H9 (cell line): ENCODE results near the gene TNKS2. TPM values are rescaled to one million over a fixed set of nuclear protein-coding genes. Genes with fewer than 3 reads are reported as not detected.

Experiments
- DNase-seq: peaks from one replicate; pipeline ENCODE4 v3.0.0-alpha.2; 2017
- H2AFZ ChIP-seq: one replicate; pipeline ENCODE4 v1.6.1; 2013; ENCODE audit warnings: mild to moderate bottlenecking, low read length, control low read depth, moderate library complexity
- H2AK5ac ChIP-seq: 2 replicates; pipeline ENCODE4 v1.6.1; 2013; ENCODE audit warnings: low read length, control low read depth, mixed read lengths; ENCODE audit not compliant: insufficient read length
- H2BK120ac ChIP-seq: one replicate; pipeline ENCODE4 v1.6.1; 2013; ENCODE audit warnings: low read depth, mild to moderate bottlenecking, low read length, control low read depth, inconsistent platforms; ENCODE audit not compliant: poor library complexity, severe bottlenecking
- H2BK12ac ChIP-seq: 2 replicates; pipeline ENCODE4 v1.6.1; 2013; ENCODE audit warnings: low read length, control low read depth, mixed read lengths, low read depth; ENCODE audit not compliant: insufficient read length
- H2BK15ac ChIP-seq: 2 replicates; pipeline ENCODE4 v1.6.1; 2013; ENCODE audit warnings: low read depth, low read length, control low read depth
- H2BK20ac ChIP-seq: one replicate; pipeline ENCODE4 v1.6.1; 2013; ENCODE audit warnings: low read depth, mild to moderate bottlenecking, low read length, control low read depth, inconsistent platforms; ENCODE audit not compliant: poor library complexity, severe bottlenecking
- H2BK5ac ChIP-seq: 2 replicates; pipeline ENCODE4 v1.6.1; 2013; ENCODE audit warnings: low read length, control low read depth, mixed read lengths; ENCODE audit not compliant: insufficient read length
- H3K14ac ChIP-seq: 2 replicates; pipeline ENCODE4 v1.6.1; 2013; ENCODE audit warnings: low read length, control low read depth; ENCODE audit not compliant: insufficient read depth
- H3K18ac ChIP-seq: 2 replicates; pipeline ENCODE4 v1.6.1; 2013; ENCODE audit warnings: low read depth, mild to moderate bottlenecking, mixed read lengths, low read length, control low read depth; ENCODE audit not compliant: insufficient read length
- H3K23ac ChIP-seq: 2 replicates; pipeline ENCODE4 v1.6.1; 2013; ENCODE audit warnings: low read length, control low read depth, mixed read lengths, low read depth; ENCODE audit not compliant: insufficient read length
- H3K23me2 ChIP-seq: 2 replicates; pipeline ENCODE4 v1.6.1; 2013; ENCODE audit warnings: low read depth, mild to moderate bottlenecking, mixed read lengths, low read length, control low read depth; ENCODE audit not compliant: insufficient read length, poor library complexity, severe bottlenecking
- H3K27ac ChIP-seq: 2 replicates; pipeline ENCODE4 v1.5.1; 2013; ENCODE audit warnings: low read length, control low read depth, mixed read lengths, low read depth; ENCODE audit not compliant: insufficient read length
- H3K27me3 ChIP-seq: 2 replicates; pipeline ENCODE4 v1.6.1; 2013; ENCODE audit warnings: low read length, control low read depth, inconsistent platforms; ENCODE audit not compliant: insufficient read depth
- H3K4ac ChIP-seq: 2 replicates; pipeline ENCODE4 v1.6.1; 2013; ENCODE audit warnings: low read depth, mild to moderate bottlenecking, control low read depth, inconsistent platforms, low read length, moderate library complexity
- H3K4me1 ChIP-seq: 2 replicates; pipeline ENCODE4 v1.6.1; 2013; ENCODE audit warnings: low read length, control low read depth, inconsistent platforms; ENCODE audit not compliant: insufficient read depth
- H3K4me2 ChIP-seq: 2 replicates; pipeline ENCODE4 v1.6.1; 2013; ENCODE audit warnings: low read length, control low read depth, mixed read lengths; ENCODE audit not compliant: insufficient read length, insufficient read depth
- H3K56ac ChIP-seq: 2 replicates; pipeline ENCODE4 v1.6.1; 2013; ENCODE audit warnings: low read depth, mild to moderate bottlenecking, mixed read lengths, low read length, control low read depth; ENCODE audit not compliant: insufficient read length
- H3K79me1 ChIP-seq: 2 replicates; pipeline ENCODE4 v1.6.1; 2013; ENCODE audit warnings: low read depth, mild to moderate bottlenecking, moderate library complexity, low read length, control low read depth, inconsistent platforms; ENCODE audit not compliant: insufficient read depth, poor library complexity, severe bottlenecking
- H3K79me2 ChIP-seq: 2 replicates; pipeline ENCODE4 v1.6.1; 2013; ENCODE audit warnings: low read length, control low read depth, inconsistent platforms; ENCODE audit not compliant: insufficient read depth
- H3K9ac ChIP-seq: 2 replicates; pipeline ENCODE4 v1.6.1; 2013; ENCODE audit warnings: low read length, control low read depth, mixed read lengths; ENCODE audit not compliant: insufficient read length; ENCODE audit errors: extremely low read depth
- H3K9me3 ChIP-seq: one replicate; pipeline ENCODE4 v1.6.1; 2013; ENCODE audit warnings: low read depth, low read length, inconsistent platforms; ENCODE audit not compliant: control insufficient read depth
- H3T11ph ChIP-seq: one replicate; pipeline ENCODE4 v1.6.1; 2013; ENCODE audit warnings: mild to moderate bottlenecking, low read length, control low read depth, inconsistent platforms
- H4K20me1 ChIP-seq: one replicate; pipeline ENCODE4 v1.6.1; 2013; ENCODE audit not compliant: control insufficient read depth, insufficient read length, insufficient read depth
- H4K5ac ChIP-seq: 2 replicates; pipeline ENCODE4 v1.6.1; 2013; ENCODE audit warnings: low read depth, mild to moderate bottlenecking, mixed read lengths, low read length, control low read depth; ENCODE audit not compliant: insufficient read length
- H4K8ac ChIP-seq: replicated peaks from 2 replicates; pipeline ENCODE4 v1.6.1; 2013; ENCODE audit warnings: low read length, control low read depth, mixed read lengths, low read depth; ENCODE audit not compliant: insufficient read length
- H4K91ac ChIP-seq: 2 replicates; pipeline ENCODE4 v1.6.1; 2013; ENCODE audit warnings: low read depth, mild to moderate bottlenecking, moderate library complexity, mixed read lengths, low read length, control low read depth; ENCODE audit not compliant: insufficient read length
- H3K27ac Mint-ChIP-seq, 3 experiments: 2 replicates in 2 of 3; 3 replicates in 1 of 3; pipeline ENCODE4 v1.8.0; 2020 to 2021; ENCODE audit warnings: mixed read lengths in 3 of 3, mild to moderate bottlenecking in 1 of 3, moderate library complexity in 1 of 3
- H3K27me3 Mint-ChIP-seq: 2 replicates; pipeline ENCODE4 v1.8.0; 2021; ENCODE audit warnings: low read depth, mild to moderate bottlenecking, moderate library complexity, mixed read lengths
- H3K36me3 Mint-ChIP-seq, 3 experiments: 2 replicates in 2 of 3; 3 replicates in 1 of 3; pipeline ENCODE4 v1.8.0; 2020 to 2021; ENCODE audit warnings: low read depth in 3 of 3, mixed read lengths in 3 of 3; ENCODE audit not compliant: insufficient read depth in 1 of 3
- H3K4me1 Mint-ChIP-seq, 2 experiments: 2 replicates each; pipeline ENCODE4 v1.8.0; 2020; ENCODE audit warnings: mixed read lengths in 2 of 2
- H3K4me3 Mint-ChIP-seq, 2 experiments: 2 replicates in 1 of 2; 3 replicates in 1 of 2; pipeline ENCODE4 v1.8.0; 2020 to 2021; ENCODE audit warnings: mild to moderate bottlenecking in 2 of 2, mixed read lengths in 2 of 2, moderate library complexity in 1 of 2
- H3K9me3 Mint-ChIP-seq, 2 experiments: 2 replicates in 1 of 2; 3 replicates in 1 of 2; pipeline ENCODE4 v1.8.0; 2020; ENCODE audit warnings: mild to moderate bottlenecking in 2 of 2, mixed read lengths in 2 of 2, moderate library complexity in 1 of 2
- WGBS: extraction: QIAGEN DNeasy Blood & Tissue Kit; methylation state at CpG from one replicate; pipeline ENCODE4 v1.1.7; 2013; ENCODE audit warnings: missing lambda C conversion rate, low lambda C conversion rate, mixed read lengths; ENCODE audit not compliant: insufficient read length; ENCODE audit errors: extremely low coverage; 5-methylcytosine and 5-hydroxymethylcytosine counted together
- total RNA-seq: library from RNA; stranded (reverse); gene quantifications from 2 replicates; pipeline ENCODE4 v1.2.1, GENCODE V29; 2021
- TF ChIP-seq, protein P1 (sequence below): fragments of 200-600 bp; sonication (generic); conservative IDR thresholded peaks from 3 replicates; pipeline ENCODE4 v1.8.0; 2021; ENCODE audit warnings: antibody characterized with exemption, mild to moderate bottlenecking

The TNKS2 gene
- total RNA-seq, 1 experiment from 2014 or later, result 58.9 TPM

DNA sequence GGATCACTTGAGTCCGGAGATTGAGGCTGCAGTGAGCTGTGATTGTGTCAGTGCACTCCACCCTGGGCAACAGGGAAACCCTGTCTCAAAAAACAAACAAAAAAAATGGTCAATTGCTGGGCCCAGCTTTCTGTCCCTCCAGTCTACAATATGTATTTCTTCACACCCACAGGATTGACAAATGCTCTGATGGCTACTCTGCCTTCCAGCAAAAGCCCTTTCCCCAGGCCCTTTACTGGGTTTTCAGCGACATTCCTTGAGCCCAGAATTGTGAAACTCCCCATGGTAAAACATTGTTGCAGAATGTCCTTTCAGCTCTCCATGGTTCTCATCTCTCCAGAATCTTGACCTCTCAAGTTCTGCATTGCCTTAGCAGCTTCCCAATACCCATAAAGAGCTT, 23.7 kb upstream of the TNKS2 start:
- no peak overlapping the region for H4K8ac ChIP-seq
- no peaks in the 10 kb centered on the region for H3K79me1 ChIP-seq
- no peak overlapping the region for H2BK20ac ChIP-seq
- H3K14ac ChIP-seq, result no peak overlapping the region
- no peak overlapping the region for H2BK15ac ChIP-seq
- Mint-ChIP-seq H3K27ac (no peak overlapping the region; a peak in 1 of 7 replicates), H3K36me3 (peaks cover 0 to 1% (median 0%) of the 10 kb centered on the region in 3 experiments; a peak in 2 of 7 replicates), H3K9me3 (peaks cover 5 to 6% of the 10 kb centered on the region in 2 experiments), H3K4me3 (no peak overlapping the region), H3K4me1 (peaks cover 13 to 19% of the 10 kb centered on the region in 2 experiments), H3K27me3 (no peaks in the 10 kb centered on the region)
- no peak overlapping the region for H2AFZ ChIP-seq
- H4K5ac ChIP-seq, result no peak overlapping the region
- no CpG with 5 or more reads among the region's 2 CpGs for WGBS
- no peak overlapping the region for H3K56ac ChIP-seq
- H3K4me2 ChIP-seq, result no peak overlapping the region
- no peak overlapping the region for H2BK5ac ChIP-seq
- peaks cover 5% of the 10 kb centered on the region; the same call in 1 of the 2 replicates for H3K4me1 ChIP-seq
- DNase-seq, result no peak
- no peaks in the 10 kb centered on the region for H3K23me2 ChIP-seq
- TF ChIP-seq, protein P1, sequence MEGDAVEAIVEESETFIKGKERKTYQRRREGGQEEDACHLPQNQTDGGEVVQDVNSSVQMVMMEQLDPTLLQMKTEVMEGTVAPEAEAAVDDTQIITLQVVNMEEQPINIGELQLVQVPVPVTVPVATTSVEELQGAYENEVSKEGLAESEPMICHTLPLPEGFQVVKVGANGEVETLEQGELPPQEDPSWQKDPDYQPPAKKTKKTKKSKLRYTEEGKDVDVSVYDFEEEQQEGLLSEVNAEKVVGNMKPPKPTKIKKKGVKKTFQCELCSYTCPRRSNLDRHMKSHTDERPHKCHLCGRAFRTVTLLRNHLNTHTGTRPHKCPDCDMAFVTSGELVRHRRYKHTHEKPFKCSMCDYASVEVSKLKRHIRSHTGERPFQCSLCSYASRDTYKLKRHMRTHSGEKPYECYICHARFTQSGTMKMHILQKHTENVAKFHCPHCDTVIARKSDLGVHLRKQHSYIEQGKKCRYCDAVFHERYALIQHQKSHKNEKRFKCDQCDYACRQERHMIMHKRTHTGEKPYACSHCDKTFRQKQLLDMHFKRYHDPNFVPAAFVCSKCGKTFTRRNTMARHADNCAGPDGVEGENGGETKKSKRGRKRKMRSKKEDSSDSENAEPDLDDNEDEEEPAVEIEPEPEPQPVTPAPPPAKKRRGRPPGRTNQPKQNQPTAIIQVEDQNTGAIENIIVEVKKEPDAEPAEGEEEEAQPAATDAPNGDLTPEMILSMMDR, result no peak
- no peaks in the 10 kb centered on the region for H3K9me3 ChIP-seq
- no peak overlapping the region for H3K18ac ChIP-seq
- no peak overlapping the region for H3K4ac ChIP-seq
- H2BK12ac ChIP-seq, result no peak overlapping the region
- H2BK120ac ChIP-seq, result no peak overlapping the region
- no peak overlapping the region for H3T11ph ChIP-seq
- H4K91ac ChIP-seq, result no peak overlapping the region
- no peaks in the 10 kb centered on the region for H3K79me2 ChIP-seq
- H3K27ac ChIP-seq, result no peak overlapping the region
- no peak overlapping the region for H3K9ac ChIP-seq
- no peaks in the 10 kb centered on the region for H4K20me1 ChIP-seq
- H2AK5ac ChIP-seq, result no peak overlapping the region
- H3K23ac ChIP-seq, result no peak overlapping the region
- H3K27me3 ChIP-seq, result no peaks in the 10 kb centered on the region
